Activated naive CD4-positive, alpha-beta T cell treated with anti-CD3 and anti-CD28 coated beads, Interleukin-2, amount 50 U/mL, for 72 hours (primary cell): ENCODE results near the gene CSTPP1. TPM values are rescaled to one million over a fixed set of nuclear protein-coding genes. Genes with fewer than 3 reads are reported as not detected.
"Not testable (repeated sequence)": the region's sequence is repeated elsewhere in the genome, so short reads cannot be mapped to it uniquely, and the experiment has no call there.

ENCODE experiments used
- ATAC-seq, 2 donors: fragments of 150-1000 bp; cut with Tn5 transposase; 2 replicates each; pipeline ENCODE4 v1.10.0; 2021; ENCODE audit warnings: mild to moderate bottlenecking in 2 of 2, moderate library complexity in 2 of 2
- DNase-seq, 2 donors: peaks; one replicate each; pipeline ENCODE4 v3.0.0; 2021 to 2022; ENCODE audit warnings: low spot score in 2 of 2
- H3K27ac Mint-ChIP-seq, 2 donors: one replicate each; pipeline ENCODE4 v1.8.0; 2022; ENCODE audit warnings: mild to moderate bottlenecking in 2 of 2, mixed read lengths in 2 of 2
- H3K36me3 Mint-ChIP-seq, 2 donors: one replicate each; pipeline ENCODE4 v1.8.0; 2022; ENCODE audit warnings: mixed read lengths in 2 of 2
- H3K9me3 Mint-ChIP-seq, 2 donors: one replicate each; pipeline ENCODE4 v1.8.0; 2022; ENCODE audit warnings: mixed read lengths in 2 of 2
- total RNA-seq, 2 donors: library from RNA; stranded (reverse); gene quantifications; one replicate each; pipeline ENCODE4 v1.2.3, GENCODE V29; 2022

Gene CSTPP1
- total RNA-seq, 2 donors from 2014 or later: 12.5 to 29.2 TPM

- H3K9me3 Mint-ChIP-seq: no peaks in the 10 kb centered on the region
- H3K36me3 Mint-ChIP-seq: no peaks in the 10 kb centered on the region
Observed at GRCh38 chr11:47071791-47072261, 135.3 kb downstream of the CSTPP1 start.

GRCh38 chr11:47078751-47079521 lies 142.4 kb downstream of the CSTPP1 start:
- no peak for ATAC-seq
- no peaks in the 10 kb centered on the region for H3K36me3 Mint-ChIP-seq
- no peak overlapping the region for H3K27ac Mint-ChIP-seq
- DNase-seq: no peak
- no peaks in the 10 kb centered on the region for H3K9me3 Mint-ChIP-seq

More at GRCh38 chr11:47071791-47072261, 135.3 kb downstream of the CSTPP1 start:
- no peak overlapping the region for H3K27ac Mint-ChIP-seq
- DNase-seq (no peak), ATAC-seq (no peak)

GRCh38 chr11:47080775-47081174 lies 144.2 kb downstream of the CSTPP1 start:
- ATAC-seq, DNase-seq, H3K36me3 Mint-ChIP-seq, H3K27ac Mint-ChIP-seq, H3K9me3 Mint-ChIP-seq: not testable (repeated sequence)

- no peak for ATAC-seq
- Mint-ChIP-seq H3K9me3 (no peaks in the 10 kb centered on the region), H3K27ac (peak overlapping the region in 1 of 2 donors; percentile 11), H3K36me3 (no peaks in the 10 kb centered on the region)
- no peak for DNase-seq
Observed at GRCh38 chr11:47083913-47084312, 147.4 kb downstream of the CSTPP1 start.

GRCh38 chr11:47087801-47088200 lies 151.2 kb downstream of the CSTPP1 start:
- no peak for ATAC-seq
- Mint-ChIP-seq H3K9me3 (no peaks in the 10 kb centered on the region), H3K27ac (no peak overlapping the region), H3K36me3 (no peaks in the 10 kb centered on the region)
- no peak for DNase-seq

GRCh38 chr11:47093541-47093940 lies 157.0 kb downstream of the CSTPP1 start:
- Mint-ChIP-seq H3K27ac (no peak overlapping the region), H3K36me3 (no peaks in the 10 kb centered on the region), H3K9me3 (no peaks in the 10 kb centered on the region)
- ATAC-seq (no peak), DNase-seq (no peak)

GRCh38 chr11:47096871-47097270 lies 160.3 kb downstream of the CSTPP1 start:
- H3K36me3 Mint-ChIP-seq, ATAC-seq, H3K9me3 Mint-ChIP-seq, DNase-seq: not testable (repeated sequence)
- H3K27ac Mint-ChIP-seq: peak overlapping the region in 1 of 2 donors; percentile 15

- not testable (repeated sequence) for H3K27ac Mint-ChIP-seq, H3K9me3 Mint-ChIP-seq, DNase-seq, ATAC-seq, H3K36me3 Mint-ChIP-seq
Observed at GRCh38 chr11:47098223-47098622, 161.7 kb downstream of the CSTPP1 start.

- no peak overlapping the region for H3K27ac Mint-ChIP-seq
- H3K36me3 Mint-ChIP-seq: no peaks in the 10 kb centered on the region
- ATAC-seq (no peak), DNase-seq (no peak)
- no peaks in the 10 kb centered on the region for H3K9me3 Mint-ChIP-seq
Observed at GRCh38 chr11:47099214-47099917, 162.8 kb downstream of the CSTPP1 start.

- H3K27ac Mint-ChIP-seq: peak overlapping the region in 1 of 2 donors; percentile 10
- DNase-seq (no peak), ATAC-seq (peak in 1 of 2 donors; percentile 72)
- no peaks in the 10 kb centered on the region for H3K9me3 Mint-ChIP-seq
- no peaks in the 10 kb centered on the region for H3K36me3 Mint-ChIP-seq
Observed at GRCh38 chr11:47099918-47100315, 163.4 kb downstream of the CSTPP1 start.

GRCh38 chr11:47101406-47101805 lies 164.8 kb downstream of the CSTPP1 start:
- H3K9me3 Mint-ChIP-seq: no peaks in the 10 kb centered on the region
- H3K36me3 Mint-ChIP-seq: no peaks in the 10 kb centered on the region
- DNase-seq: no peak
- ATAC-seq: no peak
- no peak overlapping the region for H3K27ac Mint-ChIP-seq

GRCh38 chr11:47104261-47104950 lies 167.8 kb downstream of the CSTPP1 start:
- Mint-ChIP-seq H3K27ac (no peak overlapping the region), H3K36me3 (no peaks in the 10 kb centered on the region), H3K9me3 (no peaks in the 10 kb centered on the region)
- no peak for DNase-seq
- no peak for ATAC-seq

- Mint-ChIP-seq H3K9me3 (no peaks in the 10 kb centered on the region), H3K36me3 (no peaks in the 10 kb centered on the region), H3K27ac (no peak overlapping the region)
- no peak for DNase-seq
- no peak for ATAC-seq
Observed at GRCh38 chr11:47105541-47105940, 169.0 kb downstream of the CSTPP1 start.

- H3K27ac Mint-ChIP-seq: no peak overlapping the region
- DNase-seq (no peak), ATAC-seq (no peak)
- H3K9me3 Mint-ChIP-seq: no peaks in the 10 kb centered on the region
- H3K36me3 Mint-ChIP-seq: no peaks in the 10 kb centered on the region
Observed at GRCh38 chr11:47105974-47106373, 169.4 kb downstream of the CSTPP1 start.

GRCh38 chr11:47106798-47107411 lies 170.3 kb downstream of the CSTPP1 start:
- DNase-seq (no peak), ATAC-seq (no peak)
- H3K9me3 Mint-ChIP-seq: no peaks in the 10 kb centered on the region
- no peak overlapping the region for H3K27ac Mint-ChIP-seq
- H3K36me3 Mint-ChIP-seq: no peaks in the 10 kb centered on the region

- H3K36me3 Mint-ChIP-seq: no peaks in the 10 kb centered on the region
- H3K27ac Mint-ChIP-seq: no peak overlapping the region
- H3K9me3 Mint-ChIP-seq: no peaks in the 10 kb centered on the region
- ATAC-seq (no peak), DNase-seq (no peak)
Observed at GRCh38 chr11:47107744-47108143, 171.2 kb downstream of the CSTPP1 start.

- H3K27ac Mint-ChIP-seq: no peak overlapping the region
- DNase-seq (no peak), ATAC-seq (no peak)
- no peaks in the 10 kb centered on the region for H3K9me3 Mint-ChIP-seq
- H3K36me3 Mint-ChIP-seq: no peaks in the 10 kb centered on the region
Observed at GRCh38 chr11:47108214-47108613, 171.7 kb downstream of the CSTPP1 start.
